ENCODE results near the gene ATP8B2.
"Not testable (repeated sequence)": the region's sequence is repeated elsewhere in the genome, so short reads cannot be mapped to it uniquely, and the experiment has no call there.

The ATP8B2 gene

GRCh38 chr1:154313066-154313356, 12.3 kb upstream of the ATP8B2 start:
- no peaks in the 10 kb centered on the region for H3K4me1 ChIP-seq (ENCODE audit: insufficient read depth, low read length)
- H3K36me3 ChIP-seq (ENCODE audit: insufficient read depth, low read length) = no peaks in the 10 kb centered on the region
- ATAC-seq (ENCODE audit: insufficient read depth, low read depth) = no peak
- no peaks in the 10 kb centered on the region for H4K20me1 ChIP-seq (ENCODE audit: insufficient read depth, low read length)
- no peak for TF ChIP-seq CTCF (IDR thresholded peaks at IDR 0.05; ENCODE audit: borderline replicate concordance, extremely low read depth, low read length, poor library complexity, severe bottlenecking)
- TF ChIP-seq EZH2 (IDR thresholded peaks at IDR 0.05; ENCODE audit: borderline replicate concordance, low read depth, low read length, severe bottlenecking) = no peak
- DNase-seq = no peak
- peaks cover 12% of the 10 kb centered on the region for H3K9me3 ChIP-seq (ENCODE audit: insufficient read depth, low read length, severe bottlenecking)
- H3K4me2 ChIP-seq (ENCODE audit: insufficient read depth, low read length) = no peak overlapping the region
- no peaks in the 10 kb centered on the region for H3K79me2 ChIP-seq (ENCODE audit: insufficient read depth, low read length)
- no peak overlapping the region for H2AFZ ChIP-seq (ENCODE audit: low read depth, low read length)
- no peaks in the 10 kb centered on the region for H3K27me3 ChIP-seq (ENCODE audit: insufficient read depth, low read length, poor library complexity)
- H3K4me3 ChIP-seq (ENCODE audit: low read depth in 1 of 2, low read length in 2 of 2) = no peak overlapping the region
- no peak overlapping the region for H3K9ac ChIP-seq (ENCODE audit: low read depth, low read length)
- no peak overlapping the region for H3K27ac ChIP-seq (ENCODE audit: low read length)

DNA sequence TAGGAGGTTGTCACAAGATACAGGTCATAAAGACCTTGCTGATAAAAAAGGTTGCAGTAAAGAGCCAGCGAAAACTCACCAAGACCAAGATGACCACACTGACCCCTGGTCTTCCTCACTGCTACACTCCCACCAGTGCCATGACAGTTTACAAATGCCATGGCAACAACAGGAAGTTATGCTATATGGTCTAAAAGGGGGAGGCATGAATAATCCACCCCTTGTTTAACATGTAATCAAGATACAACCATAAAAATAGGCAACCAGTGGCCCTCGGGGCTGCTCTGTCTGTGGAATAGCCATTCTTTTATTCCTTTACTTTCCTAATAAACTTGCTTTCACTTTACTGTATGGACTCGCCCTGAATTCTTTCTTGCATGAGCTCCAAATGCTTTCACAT, 11.1 kb upstream of the ATP8B2 start:
- not testable (repeated sequence) for H2AFZ ChIP-seq (ENCODE audit: low read depth, low read length); ATAC-seq (ENCODE audit: insufficient read depth, low read depth); H3K9ac ChIP-seq (ENCODE audit: low read depth, low read length); H3K79me2 ChIP-seq (ENCODE audit: insufficient read depth, low read length); H3K27me3 ChIP-seq (ENCODE audit: insufficient read depth, low read length, poor library complexity); H4K20me1 ChIP-seq (ENCODE audit: insufficient read depth, low read length); H3K27ac ChIP-seq (ENCODE audit: low read length); H3K4me3 ChIP-seq (ENCODE audit: low read depth in 1 of 2, low read length in 2 of 2); DNase-seq; H3K36me3 ChIP-seq (ENCODE audit: insufficient read depth, low read length); H3K4me1 ChIP-seq (ENCODE audit: insufficient read depth, low read length); H3K4me2 ChIP-seq (ENCODE audit: insufficient read depth, low read length)
- peaks cover 12% of the 10 kb centered on the region for H3K9me3 ChIP-seq (ENCODE audit: insufficient read depth, low read length, severe bottlenecking)

DNA sequence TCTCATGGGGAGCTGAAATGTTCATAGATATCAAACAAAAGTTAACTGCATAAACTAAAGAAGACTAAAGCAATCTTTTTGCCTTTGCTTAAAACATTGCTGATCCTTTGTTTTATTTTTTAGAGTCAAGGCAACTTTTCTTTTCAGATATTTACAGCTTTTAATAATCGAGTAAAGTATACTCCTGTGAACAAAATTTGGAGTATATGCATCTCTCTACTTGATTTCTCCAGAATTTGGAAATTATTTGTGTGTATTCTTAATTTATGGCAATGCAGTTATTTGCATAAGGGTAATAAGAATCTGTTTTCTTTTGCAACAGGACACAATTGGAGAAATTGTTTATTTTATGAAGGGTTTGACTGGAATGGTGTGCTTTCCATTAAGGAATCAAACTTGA, 8.6 kb upstream of the ATP8B2 start:
- Histone ChIP-seq H3K4me1 (ENCODE audit: insufficient read depth, low read length) (no peaks in the 10 kb centered on the region), H3K27ac (ENCODE audit: low read length) (no peak overlapping the region), H3K4me3 (ENCODE audit: low read depth in 1 of 2, low read length in 2 of 2) (no peak overlapping the region), H3K9ac (ENCODE audit: low read depth, low read length) (no peak overlapping the region), H3K27me3 (ENCODE audit: insufficient read depth, low read length, poor library complexity) (no peaks in the 10 kb centered on the region), H3K79me2 (ENCODE audit: insufficient read depth, low read length) (no peaks in the 10 kb centered on the region), H3K9me3 (ENCODE audit: insufficient read depth, low read length, severe bottlenecking) (peaks cover 12% of the 10 kb centered on the region), H3K36me3 (ENCODE audit: insufficient read depth, low read length) (no peaks in the 10 kb centered on the region), H2AFZ (ENCODE audit: low read depth, low read length) (no peak overlapping the region), H3K4me2 (ENCODE audit: insufficient read depth, low read length) (no peak overlapping the region), H4K20me1 (ENCODE audit: insufficient read depth, low read length) (no peaks in the 10 kb centered on the region)
- DNase-seq (no peak), ATAC-seq (ENCODE audit: insufficient read depth, low read depth) (no peak)
- TF ChIP-seq EZH2 (IDR thresholded peaks at IDR 0.05; ENCODE audit: borderline replicate concordance, low read depth, low read length, severe bottlenecking) (no peak), CTCF (IDR thresholded peaks at IDR 0.05; ENCODE audit: borderline replicate concordance, extremely low read depth, low read length, poor library complexity, severe bottlenecking) (no peak)

GRCh38 chr1:154318386-154318785, 6.9 kb upstream of the ATP8B2 start:
- Histone ChIP-seq H3K79me2 (ENCODE audit: insufficient read depth, low read length) (no peaks in the 10 kb centered on the region), H3K4me3 (ENCODE audit: low read depth in 1 of 2, low read length in 2 of 2) (no peak overlapping the region), H3K9me3 (ENCODE audit: insufficient read depth, low read length, severe bottlenecking) (peaks cover 12% of the 10 kb centered on the region), H4K20me1 (ENCODE audit: insufficient read depth, low read length) (no peaks in the 10 kb centered on the region), H3K27me3 (ENCODE audit: insufficient read depth, low read length, poor library complexity) (no peaks in the 10 kb centered on the region), H3K9ac (ENCODE audit: low read depth, low read length) (no peak overlapping the region), H3K4me2 (ENCODE audit: insufficient read depth, low read length) (no peak overlapping the region), H3K27ac (ENCODE audit: low read length) (no peak overlapping the region), H2AFZ (ENCODE audit: low read depth, low read length) (no peak overlapping the region), H3K4me1 (ENCODE audit: insufficient read depth, low read length) (no peaks in the 10 kb centered on the region), H3K36me3 (ENCODE audit: insufficient read depth, low read length) (no peaks in the 10 kb centered on the region)
- DNase-seq = no peak
- ATAC-seq (ENCODE audit: insufficient read depth, low read depth) = no peak
- TF ChIP-seq EZH2 (IDR thresholded peaks at IDR 0.05; ENCODE audit: borderline replicate concordance, low read depth, low read length, severe bottlenecking) (no peak), CTCF (IDR thresholded peaks at IDR 0.05; ENCODE audit: borderline replicate concordance, extremely low read depth, low read length, poor library complexity, severe bottlenecking) (no peak)

All from DND-41 (cell line).